Measurements from ENCODE around the gene TCEA2. TPM values are rescaled to one million over a fixed set of nuclear protein-coding genes. Genes with fewer than 3 reads are reported as not detected.

The TCEA2 gene
- total RNA-seq, 4 donors from 2014 or later = 28.1 to 39.7 (median 33.6) TPM

DNA sequence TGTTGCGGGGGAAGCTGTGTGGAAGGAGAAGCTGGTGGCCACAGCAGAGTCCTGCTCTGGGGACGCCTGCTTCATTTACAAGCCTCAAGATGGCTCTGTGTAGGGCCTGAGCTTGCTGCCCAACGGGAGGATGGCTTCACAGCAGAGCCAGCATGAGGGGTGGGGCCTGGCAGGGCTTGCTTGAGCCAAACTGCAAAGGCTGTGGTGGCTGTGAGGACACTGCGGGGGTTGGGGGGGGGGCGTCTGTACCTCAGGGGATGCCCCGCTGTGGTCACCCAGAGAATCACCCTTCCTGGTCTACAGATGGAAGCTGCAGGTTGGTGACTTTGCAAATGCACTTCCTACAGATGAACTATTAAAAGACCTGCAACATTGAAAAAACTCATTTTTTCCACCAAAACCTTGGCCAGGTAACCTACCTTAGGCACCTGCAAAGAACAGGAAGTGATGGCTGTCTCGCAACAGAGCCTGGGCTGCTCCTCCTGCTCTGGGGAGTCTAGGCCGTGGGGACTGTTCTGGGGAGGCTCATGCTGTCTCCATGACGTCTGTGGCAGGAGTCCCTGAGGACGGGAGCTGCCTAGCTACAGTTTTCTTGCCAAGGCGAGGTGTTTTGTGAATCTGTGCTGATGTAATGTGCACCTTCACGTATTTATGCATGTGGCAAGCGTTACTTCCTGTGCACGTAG lies 37.0 kb downstream of the TCEA2 start:
- TF ChIP-seq POLR2AphosphoS5 (IDR thresholded peaks at IDR 0.05) (no peak), CTCF (IDR thresholded peaks at IDR 0.05) (no peak), EP300 (IDR thresholded peaks at IDR 0.05) (no peak), POLR2A (IDR thresholded peaks at IDR 0.05) (no peak)
- peaks cover 95% of the 10 kb centered on the region for H3K27me3 ChIP-seq
- no peak overlapping the region for H3K4me3 ChIP-seq
- WGBS, 2 donors (ENCODE audit: low coverage in 1 of 2) = 60 to 78% methylated on average over 4 to 6 of the region's 14 CpGs
- H3K36me3 ChIP-seq = no peaks in the 10 kb centered on the region
- no peak for ATAC-seq
- no peak overlapping the region for H3K27ac ChIP-seq
- no peaks in the 10 kb centered on the region for H3K9me3 ChIP-seq
- peaks cover 0 to 13% (median 7%) of the 10 kb centered on the region in 3 donors for H3K4me1 ChIP-seq

GRCh38 chr20:64100566-64100888 lies 37.5 kb downstream of the TCEA2 start:
- 20 to 70% methylated on average over 1 to 2 of the region's 4 CpGs for whole genome bisulfite sequencing, 2 donors (ENCODE audit: low coverage in 1 of 2)
- no peaks in the 10 kb centered on the region for H3K36me3 ChIP-seq
- TF ChIP-seq POLR2A (IDR thresholded peaks at IDR 0.05) = no peak
- TF ChIP-seq POLR2AphosphoS5 (IDR thresholded peaks at IDR 0.05) = no peak
- TF ChIP-seq CTCF (IDR thresholded peaks at IDR 0.05) = no peak
- no peak for TF ChIP-seq EP300 (IDR thresholded peaks at IDR 0.05)
- H3K4me1 ChIP-seq = peaks cover 0 to 13% (median 7%) of the 10 kb centered on the region in 3 donors
- H3K9me3 ChIP-seq = no peaks in the 10 kb centered on the region
- H3K4me3 ChIP-seq = no peak overlapping the region
- H3K27ac ChIP-seq = no peak overlapping the region
- no peak for ATAC-seq
- peaks cover 94% of the 10 kb centered on the region for H3K27me3 ChIP-seq

DNA sequence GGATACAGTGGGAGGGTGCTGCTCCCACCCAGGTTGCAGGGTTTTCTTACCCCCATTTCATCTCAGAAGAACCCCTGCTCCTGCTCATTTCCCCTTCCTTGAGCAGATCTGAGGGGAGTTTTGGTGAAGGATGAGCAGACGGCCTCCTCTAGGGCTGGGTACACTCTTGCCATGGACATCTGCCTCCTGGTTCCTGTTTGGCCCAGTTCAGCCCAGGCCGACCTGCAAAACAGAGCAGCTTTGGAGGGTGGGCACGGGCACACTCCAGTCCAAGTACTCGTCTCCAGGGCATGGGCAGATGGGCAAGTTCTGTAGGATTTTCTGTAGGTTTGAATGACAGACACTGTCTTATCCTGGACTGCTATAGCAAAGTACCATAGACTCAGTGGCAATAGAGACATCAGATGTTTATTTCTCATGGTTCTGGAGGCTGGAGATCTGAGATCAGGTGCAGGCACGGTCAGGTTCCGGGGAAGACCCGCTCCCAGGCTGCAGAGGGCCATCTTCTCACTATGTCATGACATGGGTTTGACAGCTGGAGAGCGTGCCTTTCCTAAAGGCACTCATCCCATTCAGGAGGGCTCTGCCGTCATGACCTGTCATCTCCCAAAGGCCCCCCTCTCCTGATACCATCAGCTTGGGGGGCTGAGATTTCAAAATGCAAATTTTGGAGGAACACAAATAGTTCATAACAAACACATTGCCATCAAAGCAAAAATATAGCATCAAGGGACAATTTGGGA lies 38.1 kb downstream of the TCEA2 start:
- ATAC-seq = no peak
- Histone ChIP-seq H3K27ac (no peak overlapping the region), H3K27me3 (peaks cover 93% of the 10 kb centered on the region), H3K9me3 (no peaks in the 10 kb centered on the region), H3K36me3 (no peaks in the 10 kb centered on the region), H3K4me3 (no peak overlapping the region), H3K4me1 (peaks cover 0 to 13% (median 7%) of the 10 kb centered on the region in 3 donors)
- TF ChIP-seq EP300 (IDR thresholded peaks at IDR 0.05) (no peak), CTCF (IDR thresholded peaks at IDR 0.05) (no peak), POLR2AphosphoS5 (IDR thresholded peaks at IDR 0.05) (no peak), POLR2A (IDR thresholded peaks at IDR 0.05) (no peak)
- 90 to 92% methylated on average over 2 to 6 of the region's 9 CpGs for WGBS, 2 donors (ENCODE audit: low coverage in 1 of 2)

DNA sequence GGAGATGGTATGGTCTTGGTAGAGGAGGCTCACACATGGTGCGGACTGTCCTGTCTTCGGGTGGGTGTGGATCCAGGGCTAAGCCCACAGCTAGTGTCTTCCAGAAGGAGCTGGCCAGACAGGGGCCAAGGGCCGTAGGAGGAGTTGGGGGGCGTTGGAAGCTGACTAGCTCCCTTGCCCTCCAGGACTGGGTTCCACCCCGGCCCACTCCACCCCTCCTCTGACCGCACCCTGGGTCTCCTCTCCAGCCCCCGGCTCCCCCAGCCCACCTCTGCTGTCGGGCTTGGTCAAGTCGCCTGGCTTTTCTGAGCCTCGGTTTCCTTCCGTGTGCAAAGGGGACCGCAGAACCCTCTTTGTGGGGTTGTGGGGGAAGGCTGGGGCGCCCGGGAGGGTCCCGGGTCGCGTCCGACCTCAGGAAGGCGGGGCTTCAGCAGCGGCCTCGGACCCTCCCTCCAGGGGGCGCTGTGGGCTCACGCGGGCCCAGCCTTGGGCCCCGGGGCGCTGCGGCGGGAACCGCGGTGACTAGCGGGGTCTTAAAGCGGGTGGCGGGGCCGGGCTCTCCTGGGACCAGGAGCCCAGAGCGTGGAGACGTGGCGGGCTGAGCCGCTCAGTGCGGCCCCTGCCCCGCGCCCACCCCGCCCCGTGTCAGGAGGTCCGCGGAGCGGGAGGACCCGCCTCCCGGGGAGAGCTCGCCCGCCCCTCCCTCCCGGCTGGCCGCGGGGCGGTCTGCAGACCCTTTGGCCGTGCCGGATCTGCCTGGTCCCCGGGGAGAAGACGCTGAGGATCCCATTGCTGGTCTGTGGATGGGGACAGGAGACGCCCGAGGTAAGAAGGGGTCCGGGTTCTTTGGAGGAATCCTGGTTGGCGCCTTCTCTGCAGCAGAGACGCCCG lies 39.0 kb downstream of the TCEA2 start:
- Histone ChIP-seq H3K36me3 (no peaks in the 10 kb centered on the region), H3K27ac (no peak overlapping the region), H3K4me3 (peak overlapping the region in 1 of 2 donors; percentile 49), H3K9me3 (no peaks in the 10 kb centered on the region), H3K4me1 (peaks cover 0 to 13% (median 7%) of the 10 kb centered on the region in 3 donors), H3K27me3 (peaks cover 96% of the 10 kb centered on the region)
- TF ChIP-seq POLR2AphosphoS5 (IDR thresholded peaks at IDR 0.05) = no peak
- TF ChIP-seq CTCF (IDR thresholded peaks at IDR 0.05) = peak in 3 of 4 experiments; percentile 25 to 71 (median 40)
- TF ChIP-seq EP300 (IDR thresholded peaks at IDR 0.05) = no peak
- peak; percentile 55 for ATAC-seq
- 41 to 65% methylated on average over 2 to 4 of the region's 64 CpGs for WGBS, 2 donors (ENCODE audit: low coverage in 1 of 2)

Measured in gastroesophageal sphincter (tissue), 4 donors.